Stomach smooth muscle (tissue), 2 donors: ENCODE results near the gene KCTD5.

ENCODE experiments used
- H3K27ac ChIP-seq: one replicate; pipeline ENCODE4 v1.7.0; 2013; ENCODE audit warnings: mild to moderate bottlenecking, low read length, inconsistent platforms
- H3K27me3 ChIP-seq, 2 donors: one replicate each; pipeline ENCODE4 v1.7.0; 2013; ENCODE audit warnings: low read length in 2 of 2; ENCODE audit not compliant: insufficient read depth in 2 of 2, control insufficient read depth in 1 of 2
- H3K36me3 ChIP-seq, 2 donors: one replicate each; pipeline ENCODE4 v1.7.0; 2013; ENCODE audit warnings: low read length in 2 of 2; ENCODE audit not compliant: control insufficient read depth in 2 of 2, insufficient read depth in 2 of 2
- H3K4me1 ChIP-seq: one replicate; pipeline ENCODE4 v1.7.0; 2013; ENCODE audit warnings: low read length; ENCODE audit not compliant: control insufficient read depth, insufficient read depth
- H3K4me3 ChIP-seq, 2 donors: one replicate each; pipeline ENCODE4 v1.7.0; 2013; ENCODE audit warnings: low read length in 2 of 2
- H3K9ac ChIP-seq, 2 donors: one replicate each; pipeline ENCODE4 v1.7.0; 2013; ENCODE audit warnings: low read length in 2 of 2, mild to moderate bottlenecking in 1 of 2
- H3K9me3 ChIP-seq, 2 donors: one replicate each; pipeline ENCODE4 v1.7.0; 2013; ENCODE audit warnings: low read length in 2 of 2; ENCODE audit not compliant: control insufficient read depth in 2 of 2
- donor health status: healthy.
- donor health status: Pancreatic carcinoma.

Gene KCTD5

GRCh38 chr16:2698103-2698870 is 16.0 kb downstream of the KCTD5 start:
- Histone ChIP-seq H3K9ac (no peak overlapping the region), H3K36me3 (peaks cover 17 to 29% of the 10 kb centered on the region in 2 donors), H3K9me3 (no peaks in the 10 kb centered on the region), H3K27ac (no peak overlapping the region), H3K4me3 (no peak overlapping the region), H3K27me3 (no peaks in the 10 kb centered on the region), H3K4me1 (peaks cover 3% of the 10 kb centered on the region)

DNA sequence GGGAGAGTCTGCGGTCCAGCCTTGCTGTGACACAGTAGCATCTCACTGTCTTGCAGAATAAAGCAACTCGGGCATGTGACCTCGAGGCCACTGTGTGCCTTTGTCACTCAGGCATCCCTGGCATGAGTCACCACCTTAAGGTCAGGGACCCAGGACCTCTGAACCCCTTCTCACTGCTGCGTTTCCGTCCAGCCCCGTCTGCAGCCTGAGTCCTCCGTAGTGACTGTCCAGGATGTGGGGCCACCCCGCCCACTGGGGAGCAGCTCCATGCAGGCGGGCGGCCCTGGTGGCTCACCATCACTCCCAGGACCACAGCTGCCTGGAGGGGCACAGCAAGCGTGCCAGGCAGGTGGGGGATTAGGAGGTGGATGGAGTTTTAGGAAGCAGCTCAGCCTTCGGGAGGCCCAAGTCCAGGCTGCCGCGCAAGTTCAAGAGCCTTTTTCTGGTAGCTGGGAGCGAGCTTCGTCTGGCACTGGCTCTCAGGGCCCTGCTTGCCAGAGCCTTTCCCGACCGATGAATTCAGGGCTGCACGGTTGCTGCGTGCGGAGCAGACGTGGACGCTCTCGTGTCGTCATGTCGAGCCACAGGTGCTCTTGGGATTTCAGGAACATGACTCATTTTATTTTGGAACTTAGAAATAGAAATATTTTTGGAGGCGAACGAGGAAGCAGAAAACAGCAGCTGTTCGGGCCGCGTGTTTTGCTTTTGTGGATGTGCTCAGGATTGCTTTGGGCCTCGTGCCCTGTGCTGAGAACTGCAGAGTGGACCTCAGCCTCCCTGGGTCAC is 16.8 kb downstream of the KCTD5 start:
- Histone ChIP-seq H3K27me3 (no peaks in the 10 kb centered on the region), H3K4me1 (no peaks in the 10 kb centered on the region), H3K9me3 (no peaks in the 10 kb centered on the region), H3K36me3 (peaks cover 17 to 30% of the 10 kb centered on the region in 2 donors), H3K27ac (no peak overlapping the region), H3K4me3 (no peak overlapping the region), H3K9ac (no peak overlapping the region)

GRCh38 chr16:2699791-2700600 is 17.7 kb downstream of the KCTD5 start:
- Histone ChIP-seq H3K9ac (no peak overlapping the region), H3K9me3 (no peaks in the 10 kb centered on the region), H3K27me3 (no peaks in the 10 kb centered on the region), H3K27ac (no peak overlapping the region), H3K4me3 (no peak overlapping the region), H3K4me1 (no peaks in the 10 kb centered on the region), H3K36me3 (peaks cover 17 to 31% of the 10 kb centered on the region in 2 donors)

- Histone ChIP-seq H3K27me3 (no peaks in the 10 kb centered on the region), H3K27ac (no peak overlapping the region), H3K4me1 (no peaks in the 10 kb centered on the region), H3K36me3 (peaks cover 17 to 31% of the 10 kb centered on the region in 2 donors), H3K4me3 (no peak overlapping the region), H3K9me3 (no peaks in the 10 kb centered on the region), H3K9ac (no peak overlapping the region)
These were observed 18.5 kb downstream of the KCTD5 start for GRCh38 chr16:2700786-2701185.

GRCh38 chr16:2701272-2701671 is 18.9 kb downstream of the KCTD5 start:
- no peaks in the 10 kb centered on the region for H3K27me3 ChIP-seq
- H3K9ac ChIP-seq, result no peak overlapping the region
- H3K27ac ChIP-seq, result no peak overlapping the region
- H3K9me3 ChIP-seq, result no peaks in the 10 kb centered on the region
- H3K4me1 ChIP-seq, result no peaks in the 10 kb centered on the region
- no peak overlapping the region for H3K4me3 ChIP-seq
- H3K36me3 ChIP-seq, result peaks cover 17 to 31% of the 10 kb centered on the region in 2 donors

GRCh38 chr16:2701713-2702437 is 19.6 kb downstream of the KCTD5 start:
- Histone ChIP-seq H3K27ac (no peak overlapping the region), H3K9me3 (no peaks in the 10 kb centered on the region), H3K36me3 (peaks cover 17 to 31% of the 10 kb centered on the region in 2 donors), H3K4me3 (no peak overlapping the region), H3K9ac (no peak overlapping the region), H3K27me3 (no peaks in the 10 kb centered on the region), H3K4me1 (no peaks in the 10 kb centered on the region)

- Histone ChIP-seq H3K9me3 (no peaks in the 10 kb centered on the region), H3K9ac (no peak overlapping the region), H3K36me3 (peaks cover 18 to 28% of the 10 kb centered on the region in 2 donors), H3K4me3 (no peak overlapping the region), H3K4me1 (no peaks in the 10 kb centered on the region), H3K27ac (no peak overlapping the region), H3K27me3 (no peaks in the 10 kb centered on the region)
These were observed 20.1 kb downstream of the KCTD5 start for GRCh38 chr16:2702438-2702825.

DNA sequence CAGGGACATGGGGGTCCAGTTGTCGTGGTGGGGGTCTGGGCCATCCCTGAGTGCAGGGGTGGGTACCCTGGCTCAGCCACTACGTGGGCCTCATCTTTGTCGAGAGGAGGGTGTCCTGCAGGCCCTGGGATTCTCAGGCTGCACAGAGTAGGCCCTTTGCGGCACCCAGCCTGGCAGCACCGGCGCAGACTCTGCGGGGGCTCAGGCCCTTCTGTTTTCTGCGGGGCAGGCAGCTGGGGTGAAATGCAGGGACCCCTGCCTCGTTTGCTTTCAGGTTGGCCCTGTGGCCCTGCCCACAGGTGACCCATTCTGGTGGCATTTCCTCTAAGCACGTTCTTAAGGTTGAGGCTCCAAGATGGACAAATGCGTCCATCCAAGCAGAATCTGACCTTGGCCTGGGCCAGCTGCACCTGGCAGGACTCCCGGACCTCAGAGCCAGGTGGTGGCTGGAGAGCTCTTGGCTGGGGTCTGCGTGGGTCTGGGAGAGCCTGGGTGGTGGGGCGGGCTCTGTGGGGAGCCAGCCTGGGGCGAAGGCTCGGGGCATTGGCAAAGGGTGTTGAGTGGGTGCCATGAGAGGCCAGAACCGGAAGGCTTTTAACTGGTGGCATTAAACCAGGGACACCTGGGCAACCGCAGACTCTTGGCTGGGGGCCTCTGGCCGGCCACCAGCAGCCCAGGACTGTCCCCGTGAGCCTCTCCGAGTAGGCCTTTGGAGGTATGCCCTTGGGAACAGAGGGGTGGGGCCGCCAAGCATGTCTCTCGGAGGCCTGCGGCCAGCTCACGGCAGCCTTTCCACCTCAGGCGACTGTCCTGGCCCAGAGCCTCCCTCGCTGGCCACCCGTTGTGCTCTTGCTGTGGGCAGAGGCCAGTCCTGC is 20.8 kb downstream of the KCTD5 start:
- no peak overlapping the region for H3K27ac ChIP-seq
- H3K9me3 ChIP-seq, result no peaks in the 10 kb centered on the region
- H3K36me3 ChIP-seq, result peaks cover 21 to 32% of the 10 kb centered on the region in 2 donors
- no peaks in the 10 kb centered on the region for H3K4me1 ChIP-seq
- H3K27me3 ChIP-seq, result no peaks in the 10 kb centered on the region
- no peak overlapping the region for H3K9ac ChIP-seq
- no peak overlapping the region for H3K4me3 ChIP-seq

DNA sequence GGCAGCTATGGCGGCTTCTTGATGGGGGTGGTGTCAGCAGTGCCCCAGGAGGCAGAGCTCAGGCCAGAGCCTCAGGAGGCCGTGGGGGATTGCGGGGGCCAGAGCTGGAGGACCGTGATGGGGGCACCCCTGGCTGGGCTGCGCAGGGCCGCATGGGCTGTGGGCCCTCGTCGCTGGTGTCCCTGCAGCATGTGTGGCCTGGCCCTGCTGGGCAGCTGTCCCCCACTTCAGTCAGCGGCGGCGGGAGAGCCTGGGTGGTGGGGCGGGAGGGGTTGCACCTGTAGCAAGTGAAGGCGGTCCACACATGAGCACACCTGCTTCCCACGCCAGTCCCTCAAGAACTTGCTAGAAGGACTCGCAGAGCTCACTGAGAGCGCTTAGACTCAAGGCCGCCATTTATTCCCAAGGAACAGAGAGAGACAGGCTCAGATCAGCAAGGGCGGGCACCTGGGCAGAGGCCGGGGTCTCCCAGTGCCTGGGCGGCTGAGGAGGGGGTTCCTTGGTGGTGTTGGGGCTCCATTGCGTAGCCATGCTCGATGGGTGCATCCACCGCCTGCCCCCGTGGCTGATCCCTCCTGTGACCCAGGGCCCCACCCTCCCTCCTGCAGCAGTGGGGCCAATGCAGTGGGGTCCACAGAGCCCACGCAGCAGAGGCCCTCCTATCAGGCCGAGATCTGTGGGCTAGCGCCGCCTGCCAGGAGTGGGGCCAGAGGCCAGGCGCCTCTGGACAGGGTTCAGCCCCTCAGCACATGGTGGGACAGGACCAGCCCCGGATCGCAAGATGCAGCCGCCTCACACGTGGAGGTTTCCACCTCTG is 22.1 kb downstream of the KCTD5 start:
- H3K27ac ChIP-seq, result no peak overlapping the region
- no peaks in the 10 kb centered on the region for H3K9me3 ChIP-seq
- H3K4me3 ChIP-seq, result no peak overlapping the region
- H3K4me1 ChIP-seq, result no peaks in the 10 kb centered on the region
- H3K27me3 ChIP-seq, result no peaks in the 10 kb centered on the region
- no peak overlapping the region for H3K9ac ChIP-seq
- H3K36me3 ChIP-seq, result peaks cover 17 to 35% of the 10 kb centered on the region in 2 donors
